GM12878 (cell line): Measurements from ENCODE around the gene SLC13A3. TPM values are rescaled to one million over a fixed set of nuclear protein-coding genes. Genes with fewer than 3 reads are reported as not detected.

Experiments
- ATAC-seq: fragments of 200-7000 bp; cut with Tn5 transposase; 3 replicates; pipeline ENCODE4 v1.9.1; 2020; ENCODE audit warnings: mild to moderate bottlenecking, moderate library complexity
- BruUV-seq: library from RNA; stranded (reverse); fragments of 400-500 nt; replicated peaks from 2 replicates; lab custom pipeline; 2021; lab: Mats Ljungman, UMichigan
- CTCF ChIA-PET: fragments of 300-600 bp; sonication (Branson Sonifier 250); formaldehyde crosslinking; extraction: SDS; loops from one replicate; lab custom pipeline; 2021; ENCODE audit warnings: inconsistent platforms; lab: Yijun Ruan, JAX
- POLR2A ChIA-PET: fragments of 350-600 bp; formaldehyde crosslinking; extraction: SDS; loops from one replicate; lab custom pipeline; 2021; ENCODE audit warnings: inconsistent platforms; lab: Charles Lee
- RAD21 ChIA-PET: fragments of 300-600 bp; sonication (Branson Sonifier 250); formaldehyde crosslinking; loops from one replicate; lab custom pipeline; 2023; ENCODE audit warnings: antibody characterized with exemption; ENCODE audit not compliant: unreplicated experiment; lab: Charles Lee
- SMC1A ChIA-PET: fragments of 300-600 bp; sonication (Branson Sonifier 250); formaldehyde crosslinking; loops from one replicate; lab custom pipeline; 2023; ENCODE audit not compliant: unreplicated experiment, uncharacterized antibody; lab: Charles Lee
- DNase-seq: peaks from one replicate; pipeline ENCODE4 v3.0.0-alpha.2; 2011; ENCODE audit warnings: low read depth, low spot score
- FAIRE-seq: peaks from 3 replicates; lab custom pipeline; 2011; peaks lifted over from hg19 to GRCh38; lab: Jason Lieb, UNC
- H2AFZ ChIP-seq: 2 replicates; pipeline ENCODE4 v1.6.0; 2011; ENCODE audit warnings: low read depth, low read length, control low read depth; ENCODE audit not compliant: control insufficient read depth
- H3K27ac ChIP-seq: 2 replicates; pipeline ENCODE4 v1.5.1; 2011; ENCODE audit warnings: control low read depth; ENCODE audit not compliant: control insufficient read depth, insufficient read depth
- H3K27me3 ChIP-seq, 2 experiments: replicated peaks in 1 of 2; 2 replicates each; pipeline versions ENCODE4 v1.6.0 to v1.6.1; 2011; ENCODE audit warnings: low read length in 1 of 2; ENCODE audit not compliant: control insufficient read depth in 2 of 2, insufficient read depth in 2 of 2
- H3K36me3 ChIP-seq, 2 experiments: 2 replicates each; pipeline ENCODE4 v1.5.1; 2011; ENCODE audit warnings: low read length in 1 of 2; ENCODE audit not compliant: control insufficient read depth in 2 of 2, insufficient read depth in 2 of 2
- H3K4me1 ChIP-seq: 2 replicates; pipeline ENCODE4 v1.6.1; 2011; ENCODE audit warnings: mild to moderate bottlenecking, low read length, moderate library complexity, mixed read lengths; ENCODE audit not compliant: control insufficient read depth, insufficient read depth
- H3K4me2 ChIP-seq: 2 replicates; pipeline ENCODE4 v1.6.0; 2011; ENCODE audit warnings: control low read depth; ENCODE audit not compliant: control insufficient read depth, insufficient read depth
- H3K4me3 ChIP-seq: fragments of 200-600 bp; sonication (generic); 2 replicates; pipeline ENCODE4 v1.5.1; 2016
- H3K79me2 ChIP-seq: 2 replicates; pipeline ENCODE4 v1.6.0; 2011; ENCODE audit warnings: low read length; ENCODE audit not compliant: control insufficient read depth, insufficient read depth
- H3K9ac ChIP-seq: 2 replicates; pipeline ENCODE4 v1.8.0; 2011; ENCODE audit warnings: low read length, control low read depth, mixed read lengths; ENCODE audit not compliant: control insufficient read depth, insufficient read depth
- H3K9me3 ChIP-seq: replicated peaks from 3 replicates; pipeline ENCODE4 v1.5.1; 2011; ENCODE audit warnings: mild to moderate bottlenecking, low read length; ENCODE audit not compliant: control insufficient read depth, insufficient read depth
- H4K20me1 ChIP-seq: 2 replicates; pipeline ENCODE4 v1.6.0; 2011; ENCODE audit not compliant: control insufficient read depth, insufficient read depth
- ATF3 ChIP-seq: IDR thresholded peaks from 2 replicates; pipeline ENCODE4 v1.6.1; 2011; ENCODE audit warnings: low read depth, mild to moderate bottlenecking, low read length, moderate library complexity, borderline replicate concordance; ENCODE audit errors: extremely low read depth
- BCL3 ChIP-seq: IDR thresholded peaks from 2 replicates; pipeline ENCODE4 v1.6.1; 2011; ENCODE audit warnings: borderline replicate concordance, low read depth, mild to moderate bottlenecking, moderate library complexity, low read length; ENCODE audit not compliant: insufficient read depth, poor library complexity, severe bottlenecking
- CEBPB ChIP-seq, 2 experiments: fragments of 150-350 bp in 1 of 2; IDR thresholded peaks; 2 replicates each; pipeline ENCODE4 v1.6.1; 2012 to 2014; ENCODE audit warnings: low read depth in 2 of 2, low read length in 2 of 2, borderline replicate concordance in 1 of 2, inconsistent platforms in 1 of 2
- CHD4 ChIP-seq: fragments of 200-600 bp; sonication (generic); IDR thresholded peaks from 2 replicates; pipeline ENCODE4 v1.6.1; 2016; ENCODE audit warnings: mild to moderate bottlenecking
- NFIC ChIP-seq: IDR thresholded peaks from 2 replicates; pipeline ENCODE4 v1.6.1; 2012; ENCODE audit warnings: low read depth, mild to moderate bottlenecking, inconsistent platforms, low read length, moderate library complexity
- RUNX3 ChIP-seq: IDR thresholded peaks from 2 replicates; pipeline ENCODE4 v1.6.1; 2012; ENCODE audit warnings: low read length, inconsistent platforms
- YY1 ChIP-seq: IDR thresholded peaks from 2 replicates; pipeline ENCODE4 v1.6.1; 2011; ENCODE audit warnings: low read depth, mild to moderate bottlenecking, low read length
- ZBED1 ChIP-seq: IDR thresholded peaks from 2 replicates; pipeline ENCODE4 v1.6.1; 2016; ENCODE audit warnings: borderline replicate concordance
- ZBTB40 ChIP-seq: fragments of 450-650 bp; IDR thresholded peaks from 2 replicates; pipeline ENCODE4 v1.6.1; 2016; ENCODE audit warnings: mild to moderate bottlenecking, moderate library complexity, borderline replicate concordance
- ZNF687 ChIP-seq: fragments of 450-650 bp; IDR thresholded peaks from 2 replicates; pipeline ENCODE4 v1.6.1; 2017; ENCODE audit warnings: mild to moderate bottlenecking, moderate library complexity
- WGBS: methylation state at CpG from one replicate; pipeline ENCODE4 v1.1.6; 2016; ENCODE audit warnings: low lambda C conversion rate; ENCODE audit not compliant: insufficient replicate concordance, insufficient coverage; ENCODE audit errors: missing lambda C conversion rate; 5-methylcytosine and 5-hydroxymethylcytosine counted together
- in situ Hi-C: fragments of 300-500 bp; cut with MboI; formaldehyde crosslinking; loops from 9 replicates; pipeline ENCODE4 v1.14.3; 2018; ENCODE audit warnings: mixed read lengths
- intact Hi-C: fragments of 100-400 bp; cut with micrococcal nuclease; formaldehyde crosslinking; loops from one replicate; pipeline ENCODE4 v1.14.2; 2022; ENCODE audit not compliant: unreplicated experiment
- polyA plus RNA-seq, 11 experiments: library from polyadenylated mRNA; depleted of rRNA in 4 of 11; unstranded in 6 of 11; stranded (reverse) in 5 of 11; fragments of >200 nt; fragmentation: Nextera tagmentation in 4 of 11; fragmentation: Illumina TruSeq in 1 of 11; extraction: Ambion mirVana in 4 of 11; extraction: Trizol in 1 of 11; gene quantifications; 1 replicate in 1 of 11; 2 replicates in 10 of 11; pipeline versions ENCODE4 v1.2.1 to v1.2.3, GENCODE V29; 2011 to 2016; ENCODE audit warnings: inconsistent platforms in 2 of 11, missing spikeins in 2 of 11, low read depth in 1 of 11
- total RNA-seq, 4 experiments: library from RNA; depleted of rRNA in 3 of 4; stranded (reverse); fragments of >200 nt in 3 of 4; fragmentation: Illumina TruSeq in 1 of 4; extraction: Trizol in 1 of 4; gene quantifications; 2 replicates each; pipeline versions ENCODE4 v1.2.1 to v1.2.3, GENCODE V29; 2013 to 2021
- TF ChIP-seq, protein P1 (sequence below): IDR thresholded peaks from 2 replicates; pipeline ENCODE4 v1.6.1; 2011; ENCODE audit warnings: low read depth, low read length, improper control_type of control experiment, borderline replicate concordance

Gene SLC13A3
- total and polyA plus RNA-seq, 10 of the 15 experiments (the other 5 are each of a cell fraction or from before 2014, with no cell fraction given): 0.03 to 0.76 (median 0.07) TPM; not detected in 4

DNA sequence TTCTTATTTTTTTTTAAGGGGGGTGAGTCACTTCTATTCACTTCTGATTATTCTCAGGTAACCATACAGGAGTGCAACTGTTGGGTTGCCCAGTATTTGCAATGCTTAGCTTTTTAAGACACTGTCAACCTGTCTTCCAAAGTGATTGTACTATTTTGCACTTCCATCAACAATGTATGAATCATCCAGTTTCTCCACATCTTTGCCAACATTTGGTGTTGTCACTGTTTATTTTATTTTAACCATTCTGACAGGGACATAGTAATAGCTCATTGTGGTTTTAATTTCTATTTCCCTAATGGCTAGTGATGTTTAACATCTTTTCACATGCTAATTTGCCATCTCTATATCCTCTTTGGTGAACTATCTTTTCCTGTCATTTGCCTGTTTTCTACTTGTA, 1.4 kb upstream of the SLC13A3 start (continued):
- TF ChIP-seq ATF3 (no peak), ZBED1 (no peak)

DNA sequence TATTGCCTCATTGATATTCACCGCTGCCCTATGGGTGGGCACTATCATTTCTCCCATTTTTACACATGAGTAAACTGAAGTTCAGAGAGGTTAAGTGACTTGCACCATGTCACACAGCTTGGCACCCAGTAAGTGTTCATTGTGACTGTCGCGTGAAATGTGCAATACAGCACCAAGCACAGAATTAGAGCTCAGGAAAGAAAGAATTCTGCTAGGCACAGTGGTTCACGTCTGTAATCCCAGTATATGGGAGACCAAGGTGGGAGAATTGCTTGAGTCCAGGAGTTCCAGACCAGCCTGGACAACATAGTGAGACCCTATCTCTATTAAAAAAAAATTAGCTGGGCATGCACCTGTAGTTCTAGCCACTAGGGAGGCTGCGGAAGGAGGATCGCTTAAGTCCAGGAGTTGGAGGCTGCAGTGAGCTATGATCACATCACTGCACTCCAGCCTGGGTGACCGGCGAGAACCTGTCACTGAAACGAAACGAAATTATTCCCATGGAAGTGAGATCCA, 626 bp downstream of the SLC13A3 start:
- Histone ChIP-seq H4K20me1 (no peaks in the 10 kb centered on the region), H3K27ac (no peak overlapping the region), H3K4me1 (no peaks in the 10 kb centered on the region), H3K4me3 (no peak overlapping the region), H3K79me2 (no peaks in the 10 kb centered on the region), H3K36me3 (no peaks in the 10 kb centered on the region), H3K9me3 (no peaks in the 10 kb centered on the region), H2AFZ (no peak overlapping the region), H3K27me3 (peaks cover 0 to 2% of the 10 kb centered on the region in 2 experiments; a peak in 2 of 4 replicates), H3K9ac (no peak overlapping the region), H3K4me2 (no peak overlapping the region)
- ChIA-PET SMC1A (no interaction called here), RAD21 (no interaction called here), POLR2A (no interaction called here), CTCF (no interaction called here)
- no peak for DNase-seq
- FAIRE-seq: no peak
- no TSS peak for BruUV-seq
- in situ Hi-C loops: no loop called here
- ATAC-seq: no peak
- intact Hi-C loops: no loop called here
- WGBS: 51% methylated on average over 10 of the region's 10 CpGs
- no peak for TF ChIP-seq ZBED1
- TF ChIP-seq, protein P1, sequence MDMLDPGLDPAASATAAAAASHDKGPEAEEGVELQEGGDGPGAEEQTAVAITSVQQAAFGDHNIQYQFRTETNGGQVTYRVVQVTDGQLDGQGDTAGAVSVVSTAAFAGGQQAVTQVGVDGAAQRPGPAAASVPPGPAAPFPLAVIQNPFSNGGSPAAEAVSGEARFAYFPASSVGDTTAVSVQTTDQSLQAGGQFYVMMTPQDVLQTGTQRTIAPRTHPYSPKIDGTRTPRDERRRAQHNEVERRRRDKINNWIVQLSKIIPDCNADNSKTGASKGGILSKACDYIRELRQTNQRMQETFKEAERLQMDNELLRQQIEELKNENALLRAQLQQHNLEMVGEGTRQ: no peak
- no peak for TF ChIP-seq CHD4
- TF ChIP-seq CEBPB (IDR thresholded peaks at IDR 0.05; ENCODE audit: borderline replicate concordance in 1 of 2, low read depth in 2 of 2, low read length in 2 of 2): no peak
- no peak for TF ChIP-seq BCL3
- TF ChIP-seq ZNF687: no peak
- TF ChIP-seq RUNX3: no peak
- TF ChIP-seq YY1: no peak
- TF ChIP-seq NFIC: no peak
- TF ChIP-seq ZBTB40: no peak
